Transverse colon (tissue), 4 donors: ENCODE measurements around the gene RPGRIP1L. TPM values are rescaled to one million over a fixed set of nuclear protein-coding genes. Genes with fewer than 3 reads are reported as not detected.

ENCODE experiments used
- DNase-seq: peaks from one replicate; pipeline ENCODE4 v3.0.0-alpha.2; 2019
- H3K27ac ChIP-seq, 4 donors: fragments of 200-600 bp; sonication (generic); 2 replicates each; pipeline ENCODE4 v1.5.1; 2016 to 2018; ENCODE audit warnings: inconsistent platforms in 4 of 4
- H3K27me3 ChIP-seq: fragments of 200-600 bp; sonication (generic); 2 replicates; pipeline ENCODE4 v1.5.1; 2017; ENCODE audit warnings: inconsistent platforms
- H3K36me3 ChIP-seq, 4 donors: fragments of 200-600 bp; sonication (generic); 2 replicates each; pipeline ENCODE4 v1.5.1; 2017 to 2019; ENCODE audit warnings: inconsistent platforms in 4 of 4
- H3K4me1 ChIP-seq, 4 donors: fragments of 200-600 bp; sonication (generic); 2 replicates each; pipeline ENCODE4 v1.5.1; 2017 to 2020; ENCODE audit warnings: inconsistent platforms in 4 of 4
- H3K4me3 ChIP-seq, 4 donors: fragments of 200-600 bp; sonication (generic); 1 replicate in 1 of 4; 2 replicates in 3 of 4; pipeline versions ENCODE4 v1.5.1 to v1.6.1; 2017 to 2019; ENCODE audit warnings: inconsistent platforms in 4 of 4
- H3K9me3 ChIP-seq, 2 donors: fragments of 200-600 bp; sonication (generic); 2 replicates each; pipeline ENCODE4 v1.5.1; 2017 to 2019; ENCODE audit warnings: inconsistent platforms in 2 of 2
- EP300 ChIP-seq: sonication (generic); formaldehyde crosslinking; IDR thresholded peaks from one replicate; pipeline ENCODE4 v1.6.1; 2017; ENCODE audit warnings: antibody characterized with exemption, low read depth
- POLR2A ChIP-seq: fragments of 450-650 bp; IDR thresholded peaks from one replicate; pipeline ENCODE4 v1.6.1; 2016; ENCODE audit warnings: antibody characterized with exemption, mild to moderate bottlenecking, moderate library complexity
- POLR2AphosphoS5 ChIP-seq, 3 donors: sonication (generic); formaldehyde crosslinking; IDR thresholded peaks; one replicate each; pipeline ENCODE4 v1.6.1; 2016; ENCODE audit warnings: antibody characterized with exemption in 3 of 3
- WGBS, 2 donors: methylation state at CpG; one replicate each; pipeline ENCODE4 v1.1.5; 2018; ENCODE audit warnings: low coverage in 1 of 2; 5-methylcytosine and 5-hydroxymethylcytosine counted together
- in situ Hi-C, 4 donors: fragments of 200-750 bp; cut with MboI; loops; one replicate each; pipeline versions ENCODE4 v1.15.0 to v1.15.1; 2017; ENCODE audit warnings: low sequenced_read_pairs in 3 of 4, low pct_ligation_motif_present in 1 of 4, low pct_unique_long_range_greater_than_20kb in 1 of 4
- intact Hi-C: fragments of 100-400 bp; cut with DNase I; formaldehyde crosslinking; loops from one replicate; pipeline ENCODE4 v1.15.1; 2023; ENCODE audit warnings: low total_unique reads
- total RNA-seq, 4 donors: library from RNA; depleted of rRNA; stranded (reverse); fragments of >200 nt; gene quantifications; one replicate each; pipeline ENCODE4 v1.1.0, GENCODE V29; 2016
- TF ChIP-seq, protein P1 (sequence below), 5 experiments: fragments of 200-600 bp in 3 of 5; fragments of 450-650 bp in 2 of 5; sonication (generic) in 3 of 5; IDR thresholded peaks; 1 replicate in 2 of 5; 2 replicates in 3 of 5; pipeline ENCODE4 v1.5.1; 2016 to 2017; ENCODE audit warnings: antibody characterized with exemption in 5 of 5, inconsistent platforms in 3 of 5, mild to moderate bottlenecking in 2 of 5, moderate library complexity in 1 of 5

RPGRIP1L gene
- total RNA-seq, result 1 to 10 TPM; 1.6 to 5.6 (median 2.1) TPM

DNA sequence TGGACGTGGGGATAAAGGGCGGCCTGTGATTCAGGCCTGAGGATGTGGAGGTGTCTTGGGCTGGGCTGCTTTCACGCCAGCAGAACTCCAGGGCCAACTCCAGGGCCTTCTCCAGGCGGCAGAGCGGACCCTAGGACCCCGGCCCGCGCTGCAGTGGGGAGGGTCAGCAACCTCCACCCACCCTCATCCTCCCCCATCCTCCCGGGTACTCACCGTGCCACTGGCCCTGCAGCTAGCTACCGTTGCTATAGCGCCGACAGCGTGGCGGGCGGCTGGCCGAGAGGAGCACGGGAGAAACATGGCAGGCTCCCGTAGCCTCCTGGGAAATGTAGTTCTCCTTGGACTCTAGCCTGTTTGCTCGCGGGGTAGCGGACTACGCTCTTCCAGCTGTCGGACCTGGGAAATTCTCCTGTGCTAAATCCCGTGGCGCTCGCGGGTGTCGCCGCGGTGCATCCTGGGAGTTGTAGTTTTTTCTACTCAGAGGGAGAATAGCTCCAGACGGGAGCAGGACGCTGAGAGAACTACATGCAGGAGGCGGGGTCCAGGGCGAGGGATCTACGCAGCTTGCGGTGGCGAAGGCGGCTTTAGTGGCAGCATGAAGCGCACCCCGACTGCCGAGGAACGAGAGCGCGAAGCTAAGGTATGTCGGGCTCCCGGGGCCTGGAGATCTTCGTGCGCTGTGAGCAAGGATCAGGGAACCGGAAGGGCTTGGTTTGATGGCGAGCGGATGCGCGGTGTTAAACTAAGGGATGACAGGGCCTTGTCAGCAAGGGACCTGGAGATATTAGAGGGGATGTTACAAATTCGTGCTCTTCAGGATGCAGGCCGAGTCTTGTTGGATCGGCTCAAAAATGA is at the start of gene RPGRIP1L, which contains the start of gene FTO:
RPGRIP1L (minus strand) TSS at position 270 of the 855 bp plus-strand sequence. CDS start 3,136 bp downstream, outside the sequence.
FTO (plus strand) TSS at position 567 of the 855 bp plus-strand sequence.
- Histone ChIP-seq H3K4me3 (peak within 1 kb of the TSS; percentile 59 to 91 (median 78)), H3K27me3 (no peaks in the 10 kb centered on the region), H3K9me3 (no peaks in the 10 kb centered on the region), H3K27ac (peak within 1 kb of the TSS; percentile 71 to 81 (median 78)), H3K4me1 (peaks cover 0 to 22% (median 15%) of the 10 kb centered on the region in 4 donors), H3K36me3 (no peaks in the 10 kb centered on the region)
- intact Hi-C loops, result no loop called here
- TF ChIP-seq, protein P1, sequence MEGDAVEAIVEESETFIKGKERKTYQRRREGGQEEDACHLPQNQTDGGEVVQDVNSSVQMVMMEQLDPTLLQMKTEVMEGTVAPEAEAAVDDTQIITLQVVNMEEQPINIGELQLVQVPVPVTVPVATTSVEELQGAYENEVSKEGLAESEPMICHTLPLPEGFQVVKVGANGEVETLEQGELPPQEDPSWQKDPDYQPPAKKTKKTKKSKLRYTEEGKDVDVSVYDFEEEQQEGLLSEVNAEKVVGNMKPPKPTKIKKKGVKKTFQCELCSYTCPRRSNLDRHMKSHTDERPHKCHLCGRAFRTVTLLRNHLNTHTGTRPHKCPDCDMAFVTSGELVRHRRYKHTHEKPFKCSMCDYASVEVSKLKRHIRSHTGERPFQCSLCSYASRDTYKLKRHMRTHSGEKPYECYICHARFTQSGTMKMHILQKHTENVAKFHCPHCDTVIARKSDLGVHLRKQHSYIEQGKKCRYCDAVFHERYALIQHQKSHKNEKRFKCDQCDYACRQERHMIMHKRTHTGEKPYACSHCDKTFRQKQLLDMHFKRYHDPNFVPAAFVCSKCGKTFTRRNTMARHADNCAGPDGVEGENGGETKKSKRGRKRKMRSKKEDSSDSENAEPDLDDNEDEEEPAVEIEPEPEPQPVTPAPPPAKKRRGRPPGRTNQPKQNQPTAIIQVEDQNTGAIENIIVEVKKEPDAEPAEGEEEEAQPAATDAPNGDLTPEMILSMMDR (IDR thresholded peaks at IDR 0.05), result peak in 2 of 5 experiments; percentile 11 to 52
- TF ChIP-seq EP300 (no peak), POLR2AphosphoS5 (IDR thresholded peaks at IDR 0.05) (peak; percentile 22 to 55 (median 28)), POLR2A (peak; percentile 34)
- 0% methylated on average over 13 to 48 of the region's 57 CpGs for WGBS, 2 donors
- peak; percentile 100 for DNase-seq
- in situ Hi-C loops, result no loop called here

DNA sequence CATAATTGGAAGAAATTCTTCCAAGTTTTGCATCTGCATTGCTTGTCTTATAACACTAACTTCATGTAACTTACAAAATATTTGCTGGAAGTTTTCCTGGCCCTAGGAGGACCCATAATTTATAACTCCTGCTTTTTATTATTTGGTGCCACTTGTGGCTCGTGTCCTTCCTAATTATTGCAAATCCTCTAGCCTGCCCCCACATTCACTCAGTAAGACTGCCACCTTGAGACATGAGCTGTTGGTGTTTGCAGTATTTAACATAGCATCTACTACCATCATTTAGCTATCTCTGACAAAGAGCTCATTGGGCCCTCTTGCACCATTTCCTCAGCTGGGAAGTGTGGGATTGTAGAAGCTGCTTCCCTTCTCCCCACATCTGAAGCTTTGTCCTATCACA is 49.8 kb upstream of the RPGRIP1L start:
- 59% methylated on average over 1 of the region's 1 CpG; no CpG with 5 or more reads in 1 of the 2 donors for WGBS, 2 donors
- Histone ChIP-seq H3K4me3 (no peak overlapping the region), H3K4me1 (peaks cover 23 to 42% (median 30%) of the 10 kb centered on the region in 4 donors), H3K36me3 (no peaks in the 10 kb centered on the region), H3K9me3 (no peaks in the 10 kb centered on the region), H3K27me3 (no peaks in the 10 kb centered on the region), H3K27ac (no peak overlapping the region)
- DNase-seq, result no peak
- intact Hi-C loops (no loop called here), in situ Hi-C loops (no loop called here)
- no peak for TF ChIP-seq POLR2AphosphoS5 (IDR thresholded peaks at IDR 0.05)
- TF ChIP-seq EP300, result no peak
- TF ChIP-seq POLR2A, result no peak
- TF ChIP-seq, protein P1 (IDR thresholded peaks at IDR 0.05), result no peak

DNA sequence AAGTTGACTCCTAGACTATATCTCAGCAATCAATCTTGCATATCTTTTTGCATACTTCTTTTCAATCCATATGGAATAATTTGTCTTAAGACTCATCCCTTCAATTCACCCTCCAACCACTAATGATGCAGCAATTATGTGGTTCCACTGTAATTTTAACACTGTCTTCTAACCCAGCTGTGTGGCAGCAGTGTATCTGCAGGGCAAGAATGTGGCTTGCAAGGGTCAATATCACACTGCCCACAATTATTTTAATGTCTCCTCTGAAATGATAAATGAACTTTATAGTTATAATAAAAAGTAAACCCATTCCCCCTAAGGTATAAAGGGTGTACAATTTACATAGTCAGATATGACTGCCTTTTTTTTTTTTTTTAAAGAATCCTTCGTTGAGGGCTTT is 48.9 kb upstream of the RPGRIP1L start:
- Histone ChIP-seq H3K27me3 (no peaks in the 10 kb centered on the region), H3K9me3 (no peaks in the 10 kb centered on the region), H3K27ac (no peak overlapping the region), H3K4me1 (peaks cover 23 to 33% (median 28%) of the 10 kb centered on the region in 4 donors), H3K4me3 (no peak overlapping the region), H3K36me3 (no peaks in the 10 kb centered on the region)
- in situ Hi-C loops (no loop called here), intact Hi-C loops (no loop called here)
- DNase-seq, result no peak
- no peak for TF ChIP-seq POLR2A
- TF ChIP-seq POLR2AphosphoS5 (IDR thresholded peaks at IDR 0.05), result no peak
- TF ChIP-seq, protein P1 (IDR thresholded peaks at IDR 0.05), result no peak
- no peak for TF ChIP-seq EP300
- WGBS, 2 donors, result 47% methylated on average over 1 of the region's 1 CpG; no CpG with 5 or more reads in 1 of the 2 donors

DNA sequence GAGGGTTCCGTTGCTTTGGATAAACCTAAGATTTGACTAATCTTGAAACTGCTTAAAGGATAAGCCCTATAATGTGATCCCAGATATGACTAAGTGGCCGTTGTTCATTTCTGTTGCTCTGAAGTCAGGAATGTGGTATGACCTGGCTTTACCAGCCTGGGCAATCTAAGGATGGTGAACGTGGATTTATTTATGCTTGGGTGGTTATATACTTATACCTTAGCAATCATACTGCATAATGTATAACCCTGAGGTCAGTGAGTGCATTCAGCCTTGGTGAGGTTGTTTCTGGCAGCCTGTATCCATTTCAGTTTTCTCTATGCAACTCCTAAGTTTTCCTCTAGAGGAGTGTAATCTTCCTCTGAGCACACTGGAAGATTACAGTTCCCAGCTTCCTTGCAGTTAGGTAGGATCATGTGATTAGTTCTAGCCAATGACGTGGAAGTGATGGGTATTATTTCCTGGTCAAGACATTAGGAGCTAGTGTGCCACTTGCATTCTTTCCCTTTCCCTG is 42.2 kb upstream of the RPGRIP1L start:
- H3K27me3 ChIP-seq, result no peaks in the 10 kb centered on the region
- H3K4me1 ChIP-seq, result peaks cover 6 to 32% (median 16%) of the 10 kb centered on the region in 4 donors
- WGBS, 2 donors, result 56 to 75% methylated on average over 2 to 4 of the region's 4 CpGs
- intact Hi-C loops (no loop called here), in situ Hi-C loops (no loop called here)
- no peaks in the 10 kb centered on the region for H3K9me3 ChIP-seq
- DNase-seq, result no peak
- no peak for TF ChIP-seq EP300
- TF ChIP-seq, protein P1 (IDR thresholded peaks at IDR 0.05), result peak in 2 of 5 experiments; percentile 34 to 41
- H3K4me3 ChIP-seq, result no peak overlapping the region
- H3K27ac ChIP-seq, result peak overlapping the region in 1 of 4 donors; percentile 10
- H3K36me3 ChIP-seq, result no peaks in the 10 kb centered on the region
